Karpas-422 (cell line): ENCODE results near the gene TFF3. TPM values are rescaled to one million over a fixed set of nuclear protein-coding genes. Genes with fewer than 3 reads are reported as not detected.

Source experiments
- DNase-seq: peaks from one replicate; pipeline ENCODE4 v3.0.0-alpha.2; 2015
- H2AFZ ChIP-seq: fragments of 200-600 bp; sonication (generic); 2 replicates; pipeline ENCODE4 v1.6.1; 2014; ENCODE audit warnings: antibody characterized with exemption, low read length, mixed read lengths
- H3K27ac ChIP-seq: fragments of 200-600 bp; sonication (generic); 2 replicates; pipeline ENCODE4 v1.5.1; 2014; ENCODE audit warnings: mild to moderate bottlenecking, low read length, moderate library complexity
- H3K27me3 ChIP-seq: fragments of 200-600 bp; sonication (generic); 2 replicates; pipeline ENCODE4 v1.6.1; 2014; ENCODE audit warnings: low read length, mixed read lengths
- H3K36me3 ChIP-seq: fragments of 200-600 bp; sonication (generic); 2 replicates; pipeline ENCODE4 v1.6.1; 2014; ENCODE audit warnings: low read length, mixed read lengths; ENCODE audit not compliant: insufficient read depth
- H3K4me1 ChIP-seq: fragments of 200-600 bp; sonication (generic); 2 replicates; pipeline ENCODE4 v1.6.1; 2014; ENCODE audit warnings: mild to moderate bottlenecking, low read length, mixed read lengths
- H3K4me2 ChIP-seq: fragments of 200-600 bp; sonication (generic); 2 replicates; pipeline ENCODE4 v1.6.1; 2014; ENCODE audit warnings: low read length, low read depth, mild to moderate bottlenecking; ENCODE audit not compliant: poor library complexity, severe bottlenecking
- H3K4me3 ChIP-seq: fragments of 200-600 bp; sonication (generic); 2 replicates; pipeline ENCODE4 v1.5.1; 2014; ENCODE audit warnings: mild to moderate bottlenecking, antibody characterized with exemption, low read length, mixed read lengths
- H3K79me2 ChIP-seq: fragments of 200-600 bp; sonication (generic); 2 replicates; pipeline ENCODE4 v1.6.1; 2014; ENCODE audit warnings: mild to moderate bottlenecking, low read length, mixed read lengths
- H3K9ac ChIP-seq: fragments of 200-600 bp; sonication (generic); 2 replicates; pipeline ENCODE4 v1.6.0; 2014; ENCODE audit warnings: low read length
- H3K9me2 ChIP-seq: fragments of 200-600 bp; sonication (generic), shearing (Covaris generic); replicated peaks from 2 replicates; pipeline ENCODE4 v1.6.0; 2014; ENCODE audit warnings: mild to moderate bottlenecking, low read length, moderate library complexity; ENCODE audit not compliant: insufficient read depth
- H3K9me3 ChIP-seq: fragments of 300-700, 200-600 bp; sonication (generic); 2 replicates; pipeline ENCODE4 v1.6.1; 2014; ENCODE audit warnings: low read length, mixed read lengths
- H4K20me1 ChIP-seq: fragments of 200-600 bp; sonication (generic); 2 replicates; pipeline ENCODE4 v1.6.1; 2014; ENCODE audit warnings: mild to moderate bottlenecking, antibody characterized with exemption, low read length, low read depth; ENCODE audit not compliant: insufficient read depth
- total RNA-seq: library from RNA; depleted of rRNA; stranded (reverse); fragments of >200 nt; shearing (Covaris generic); gene quantifications from 2 replicates; pipeline ENCODE4 v1.2.3, GENCODE V29; 2014; ENCODE audit warnings: low replicate concordance

Gene TFF3
- total RNA-seq, 1 experiment from 2014 or later: not detected

- Histone ChIP-seq H3K27ac (no peak overlapping the region), H3K4me3 (no peak overlapping the region), H3K9me2 (no peaks in the 10 kb centered on the region), H3K9me3 (no peaks in the 10 kb centered on the region), H3K27me3 (no peaks in the 10 kb centered on the region), H3K4me2 (no peak overlapping the region), H4K20me1 (no peaks in the 10 kb centered on the region), H2AFZ (no peak overlapping the region), H3K9ac (no peak overlapping the region), H3K4me1 (peaks cover 5% of the 10 kb centered on the region; the same call in 1 of the 2 replicates), H3K79me2 (no peaks in the 10 kb centered on the region), H3K36me3 (no peaks in the 10 kb centered on the region)
- no peak for DNase-seq
Observed at GRCh38 chr21:42302076-42302650, 13.0 kb downstream of the TFF3 start.

- Histone ChIP-seq H3K9me2 (no peaks in the 10 kb centered on the region), H3K36me3 (no peaks in the 10 kb centered on the region), H3K9me3 (no peaks in the 10 kb centered on the region), H3K27ac (no peak overlapping the region), H4K20me1 (no peaks in the 10 kb centered on the region), H3K9ac (no peak overlapping the region), H2AFZ (no peak overlapping the region), H3K27me3 (no peaks in the 10 kb centered on the region), H3K4me2 (no peak overlapping the region), H3K79me2 (no peaks in the 10 kb centered on the region), H3K4me3 (no peak overlapping the region), H3K4me1 (peaks cover 5% of the 10 kb centered on the region; the same call in 1 of the 2 replicates)
- DNase-seq: no peak
Observed at GRCh38 chr21:42301371-42302075, 13.7 kb downstream of the TFF3 start.

GRCh38 chr21:42300956-42301355 lies 14.3 kb downstream of the TFF3 start:
- no peak overlapping the region for H3K27ac ChIP-seq
- no peak overlapping the region for H3K4me2 ChIP-seq
- H2AFZ ChIP-seq: no peak overlapping the region
- peaks cover 5% of the 10 kb centered on the region; the same call in 1 of the 2 replicates for H3K4me1 ChIP-seq
- DNase-seq: no peak
- H3K79me2 ChIP-seq: no peaks in the 10 kb centered on the region
- H3K9ac ChIP-seq: no peak overlapping the region
- no peaks in the 10 kb centered on the region for H3K36me3 ChIP-seq
- no peaks in the 10 kb centered on the region for H3K9me3 ChIP-seq
- H3K27me3 ChIP-seq: no peaks in the 10 kb centered on the region
- no peaks in the 10 kb centered on the region for H3K9me2 ChIP-seq
- H3K4me3 ChIP-seq: no peak overlapping the region
- no peaks in the 10 kb centered on the region for H4K20me1 ChIP-seq

- Histone ChIP-seq H2AFZ (no peak overlapping the region), H3K36me3 (no peaks in the 10 kb centered on the region), H3K9ac (no peak overlapping the region), H3K4me1 (peaks cover 5% of the 10 kb centered on the region; the same call in 1 of the 2 replicates), H3K27me3 (no peaks in the 10 kb centered on the region), H3K27ac (no peak overlapping the region), H4K20me1 (no peaks in the 10 kb centered on the region), H3K79me2 (no peaks in the 10 kb centered on the region), H3K9me3 (no peaks in the 10 kb centered on the region), H3K4me3 (no peak overlapping the region), H3K9me2 (no peaks in the 10 kb centered on the region), H3K4me2 (no peak overlapping the region)
- no peak for DNase-seq
Observed at GRCh38 chr21:42300045-42300583, 15.1 kb downstream of the TFF3 start.

GRCh38 chr21:42299324-42300044 lies 15.7 kb downstream of the TFF3 start:
- Histone ChIP-seq H3K9me3 (no peaks in the 10 kb centered on the region), H3K4me2 (no peak overlapping the region), H2AFZ (no peak overlapping the region), H3K9me2 (no peaks in the 10 kb centered on the region), H3K4me1 (peaks cover 5% of the 10 kb centered on the region; the same call in 1 of the 2 replicates), H3K4me3 (no peak overlapping the region), H3K27ac (no peak overlapping the region), H3K9ac (no peak overlapping the region), H3K27me3 (no peaks in the 10 kb centered on the region), H3K79me2 (no peaks in the 10 kb centered on the region), H4K20me1 (no peaks in the 10 kb centered on the region), H3K36me3 (no peaks in the 10 kb centered on the region)
- no peak for DNase-seq

GRCh38 chr21:42298657-42299056 lies 16.6 kb downstream of the TFF3 start:
- H3K9ac ChIP-seq: no peak overlapping the region
- H2AFZ ChIP-seq: no peak overlapping the region
- no peaks in the 10 kb centered on the region for H3K79me2 ChIP-seq
- no peaks in the 10 kb centered on the region for H4K20me1 ChIP-seq
- H3K36me3 ChIP-seq: no peaks in the 10 kb centered on the region
- no peak for DNase-seq
- no peak overlapping the region for H3K4me2 ChIP-seq
- no peak overlapping the region for H3K27ac ChIP-seq
- H3K4me3 ChIP-seq: no peak overlapping the region
- H3K4me1 ChIP-seq: peaks cover 5% of the 10 kb centered on the region; the same call in 1 of the 2 replicates
- H3K9me3 ChIP-seq: no peaks in the 10 kb centered on the region
- H3K27me3 ChIP-seq: no peaks in the 10 kb centered on the region
- no peaks in the 10 kb centered on the region for H3K9me2 ChIP-seq

- Histone ChIP-seq H3K9me2 (no peaks in the 10 kb centered on the region), H3K9ac (no peak overlapping the region), H3K79me2 (no peaks in the 10 kb centered on the region), H3K4me2 (no peak overlapping the region), H3K4me1 (peaks cover 5% of the 10 kb centered on the region; the same call in 1 of the 2 replicates), H3K36me3 (no peaks in the 10 kb centered on the region), H4K20me1 (no peaks in the 10 kb centered on the region), H3K9me3 (no peaks in the 10 kb centered on the region), H2AFZ (no peak overlapping the region), H3K27me3 (no peaks in the 10 kb centered on the region), H3K27ac (no peak overlapping the region), H3K4me3 (no peak overlapping the region)
- no peak for DNase-seq
Observed at GRCh38 chr21:42298237-42298636, 17.0 kb downstream of the TFF3 start.

GRCh38 chr21:42297377-42297776 lies 17.8 kb downstream of the TFF3 start:
- Histone ChIP-seq H2AFZ (no peak overlapping the region), H3K9ac (no peak overlapping the region), H3K9me2 (no peaks in the 10 kb centered on the region), H4K20me1 (no peaks in the 10 kb centered on the region), H3K9me3 (no peaks in the 10 kb centered on the region), H3K4me3 (no peak overlapping the region), H3K27ac (no peak overlapping the region), H3K4me2 (no peak overlapping the region), H3K4me1 (no peaks in the 10 kb centered on the region), H3K36me3 (no peaks in the 10 kb centered on the region), H3K79me2 (no peaks in the 10 kb centered on the region), H3K27me3 (no peaks in the 10 kb centered on the region)
- DNase-seq: no peak
